HCT116 (cell line): ENCODE measurements around the gene SLC52A3.

ENCODE experiments used
- CEBPB ChIP-seq: IDR thresholded peaks from 2 replicates; pipeline ENCODE4 v1.6.1; 2012; ENCODE audit warnings: low read depth
- CTCF ChIP-seq, 3 experiments: fragments of 200-600 bp in 1 of 3; sonication (generic) in 1 of 3; IDR thresholded peaks in 2 of 3; conservative IDR thresholded peaks in 1 of 3; 2 replicates each; pipeline ENCODE4 v1.5.1; 2012 to 2017; ENCODE audit warnings: low read depth in 2 of 3, low read length in 2 of 3, antibody characterized with exemption in 1 of 3, borderline replicate concordance in 1 of 3, control low read depth in 1 of 3, mild to moderate bottlenecking in 1 of 3, mixed read lengths in 1 of 3, mixed run types in 1 of 3, moderate library complexity in 1 of 3; ENCODE audit not compliant: insufficient read depth in 1 of 3
- EZH2 ChIP-seq: fragments of 200-600 bp; sonication (generic); IDR thresholded peaks from 2 replicates; pipeline ENCODE4 v1.6.1; 2017; ENCODE audit warnings: antibody characterized with exemption, mixed run types
- MAX ChIP-seq: IDR thresholded peaks from 2 replicates; pipeline ENCODE4 v1.6.1; 2012
- POLR2AphosphoS5 ChIP-seq: IDR thresholded peaks from 2 replicates; pipeline ENCODE4 v1.6.1; 2011; ENCODE audit warnings: mild to moderate bottlenecking, low read depth, low read length, moderate library complexity
- TF ChIP-seq, protein P1 (sequence below): IDR thresholded peaks from 2 replicates; pipeline ENCODE4 v1.6.1; 2012; ENCODE audit warnings: low read depth

- TF ChIP-seq CTCF (IDR thresholded peaks at IDR 0.05 in 2 of 3, conservative IDR thresholded peaks at IDR 0.05 in 1 of 3; ENCODE audit: borderline replicate concordance in 1 of 3, insufficient read depth in 1 of 3, low read depth in 2 of 3, low read length in 2 of 3) (peak; percentile 73 to 81 (median 79)), POLR2AphosphoS5 (peak; percentile 75), MAX (peak; percentile 53), CEBPB (no peak), EZH2 (no peak)
- TF ChIP-seq, protein P1, sequence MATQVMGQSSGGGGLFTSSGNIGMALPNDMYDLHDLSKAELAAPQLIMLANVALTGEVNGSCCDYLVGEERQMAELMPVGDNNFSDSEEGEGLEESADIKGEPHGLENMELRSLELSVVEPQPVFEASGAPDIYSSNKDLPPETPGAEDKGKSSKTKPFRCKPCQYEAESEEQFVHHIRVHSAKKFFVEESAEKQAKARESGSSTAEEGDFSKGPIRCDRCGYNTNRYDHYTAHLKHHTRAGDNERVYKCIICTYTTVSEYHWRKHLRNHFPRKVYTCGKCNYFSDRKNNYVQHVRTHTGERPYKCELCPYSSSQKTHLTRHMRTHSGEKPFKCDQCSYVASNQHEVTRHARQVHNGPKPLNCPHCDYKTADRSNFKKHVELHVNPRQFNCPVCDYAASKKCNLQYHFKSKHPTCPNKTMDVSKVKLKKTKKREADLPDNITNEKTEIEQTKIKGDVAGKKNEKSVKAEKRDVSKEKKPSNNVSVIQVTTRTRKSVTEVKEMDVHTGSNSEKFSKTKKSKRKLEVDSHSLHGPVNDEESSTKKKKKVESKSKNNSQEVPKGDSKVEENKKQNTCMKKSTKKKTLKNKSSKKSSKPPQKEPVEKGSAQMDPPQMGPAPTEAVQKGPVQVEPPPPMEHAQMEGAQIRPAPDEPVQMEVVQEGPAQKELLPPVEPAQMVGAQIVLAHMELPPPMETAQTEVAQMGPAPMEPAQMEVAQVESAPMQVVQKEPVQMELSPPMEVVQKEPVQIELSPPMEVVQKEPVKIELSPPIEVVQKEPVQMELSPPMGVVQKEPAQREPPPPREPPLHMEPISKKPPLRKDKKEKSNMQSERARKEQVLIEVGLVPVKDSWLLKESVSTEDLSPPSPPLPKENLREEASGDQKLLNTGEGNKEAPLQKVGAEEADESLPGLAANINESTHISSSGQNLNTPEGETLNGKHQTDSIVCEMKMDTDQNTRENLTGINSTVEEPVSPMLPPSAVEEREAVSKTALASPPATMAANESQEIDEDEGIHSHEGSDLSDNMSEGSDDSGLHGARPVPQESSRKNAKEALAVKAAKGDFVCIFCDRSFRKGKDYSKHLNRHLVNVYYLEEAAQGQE, result no peak
Measured at GRCh38 chr20:768426-768978, at the start of gene SLC52A3.
